Limb (tissue), 2 donors: ENCODE measurements around the gene GORASP2.

Experiments used
- DNase-seq, 2 donors: peaks; one replicate each; pipeline ENCODE4 v3.0.0-alpha.2; 2016; ENCODE audit errors: extremely low spot score in 2 of 2

The GORASP2 gene

GRCh38 chr2:170996316-170996715 is 67.3 kb downstream of the GORASP2 start:
- DNase-seq, result no peak

- DNase-seq, result no peak
Observed at GRCh38 chr2:170997893-170998597, 69.0 kb downstream of the GORASP2 start.

- DNase-seq, result no peak
Observed at GRCh38 chr2:170999654-171000053, 70.6 kb downstream of the GORASP2 start.

- DNase-seq, result no peak
Observed at GRCh38 chr2:171004363-171004762, 75.3 kb downstream of the GORASP2 start.

GRCh38 chr2:171004833-171005232 is 75.8 kb downstream of the GORASP2 start:
- DNase-seq, result no peak

GRCh38 chr2:171008550-171009205 is 79.6 kb downstream of the GORASP2 start:
- DNase-seq, result no peak

GRCh38 chr2:171009386-171009785 is 80.3 kb downstream of the GORASP2 start:
- DNase-seq, result no peak

- DNase-seq, result no peak
Observed at GRCh38 chr2:171013851-171014250, 84.8 kb downstream of the GORASP2 start.

GRCh38 chr2:171016125-171016524 is 87.1 kb downstream of the GORASP2 start:
- no peak for DNase-seq
